IMR-90 (cell line): ENCODE data around the gene RNF149. TPM values are rescaled to one million over a fixed set of nuclear protein-coding genes. Genes with fewer than 3 reads are reported as not detected.

Experiments used
- ATAC-seq: fragments of 200-7000 bp; cut with Tn5 transposase; 2 replicates; pipeline ENCODE4 v1.9.1; 2020; ENCODE audit warnings: low read depth, mild to moderate bottlenecking, moderate library complexity
- BruUV-seq: library from RNA; stranded (reverse); fragments of 400-500 nt; replicated peaks from 2 replicates; lab custom pipeline; 2021; lab: Mats Ljungman, UMichigan
- CTCF ChIA-PET: fragments of 300-600 bp; formaldehyde crosslinking; extraction: SDS; loops from one replicate; lab custom pipeline; 2021; ENCODE audit warnings: antibody characterized with exemption; lab: Yijun Ruan, JAX
- POLR2A ChIA-PET: fragments of 300-600 bp; sonication (Branson Sonifier 250); formaldehyde crosslinking; loops from one replicate; lab custom pipeline; 2022; ENCODE audit warnings: antibody characterized with exemption; ENCODE audit not compliant: unreplicated experiment; lab: Charles Lee
- DNase-seq: peaks from one replicate; pipeline ENCODE4 v3.0.0; 2013
- H2AFZ ChIP-seq: replicated peaks from 2 replicates; pipeline ENCODE3; 2013; ENCODE audit warnings: low read length, mild to moderate bottlenecking; ENCODE audit not compliant: poor library complexity
- H2AK5ac ChIP-seq: 2 replicates; pipeline ENCODE4 v1.6.1; 2013; ENCODE audit warnings: low read depth, low read length, inconsistent platforms
- H2AK9ac ChIP-seq: replicated peaks from 2 replicates; pipeline ENCODE3; 2013; ENCODE audit warnings: mild to moderate bottlenecking, low read depth, low read length, moderate library complexity; ENCODE audit not compliant: poor library complexity
- H2BK120ac ChIP-seq: 2 replicates; pipeline ENCODE4 v1.6.1; 2013; ENCODE audit warnings: low read depth, low read length, inconsistent platforms
- H2BK15ac ChIP-seq: 3 replicates; pipeline ENCODE4 v1.6.1; 2013; ENCODE audit warnings: low read depth, low read length, inconsistent platforms
- H2BK20ac ChIP-seq: 2 replicates; pipeline ENCODE4 v1.6.1; 2013; ENCODE audit warnings: low read depth, mild to moderate bottlenecking, inconsistent platforms, low read length, moderate library complexity
- H2BK5ac ChIP-seq: 2 replicates; pipeline ENCODE4 v1.6.1; 2013; ENCODE audit warnings: mild to moderate bottlenecking, low read depth, low read length, inconsistent platforms; ENCODE audit not compliant: poor library complexity, severe bottlenecking
- H3K14ac ChIP-seq: replicated peaks from 2 replicates; pipeline ENCODE4 v1.6.1; 2013; ENCODE audit warnings: low read depth, low read length, inconsistent platforms
- H3K18ac ChIP-seq: 2 replicates; pipeline ENCODE4 v1.6.1; 2013; ENCODE audit warnings: low read depth, low read length, control low read depth
- H3K23ac ChIP-seq: 2 replicates; pipeline ENCODE4 v1.6.1; 2013; ENCODE audit warnings: low read depth, low read length, inconsistent platforms
- H3K27ac ChIP-seq: 2 replicates; pipeline ENCODE4 v1.5.1; 2013; ENCODE audit warnings: mild to moderate bottlenecking, control low read depth, low read length; ENCODE audit not compliant: insufficient read depth
- H3K27me3 ChIP-seq: 2 replicates; pipeline ENCODE4 v1.6.1; 2013; ENCODE audit warnings: low read length; ENCODE audit not compliant: control insufficient read depth, insufficient read depth
- H3K36me3 ChIP-seq: 2 replicates; pipeline ENCODE4 v1.6.1; 2013; ENCODE audit warnings: low read length, mixed read lengths; ENCODE audit not compliant: control insufficient read depth, insufficient read depth
- H3K4ac ChIP-seq: 2 replicates; pipeline ENCODE4 v1.6.1; 2013; ENCODE audit warnings: low read depth, low read length, inconsistent platforms
- H3K4me1 ChIP-seq: 2 replicates; pipeline ENCODE4 v1.6.1; 2013; ENCODE audit warnings: low read length, mixed read lengths; ENCODE audit not compliant: control insufficient read depth, insufficient read depth
- H3K4me2 ChIP-seq: 2 replicates; pipeline ENCODE4 v1.6.1; 2013; ENCODE audit warnings: low read depth, mild to moderate bottlenecking, control low read depth, low read length, moderate library complexity
- H3K4me3 ChIP-seq: 2 replicates; pipeline ENCODE4 v1.5.1; 2013; ENCODE audit warnings: low read depth, mild to moderate bottlenecking, control low read depth, low read length, moderate library complexity; ENCODE audit not compliant: insufficient read depth
- H3K56ac ChIP-seq: 2 replicates; pipeline ENCODE4 v1.6.1; 2013; ENCODE audit warnings: low read length, inconsistent platforms; ENCODE audit not compliant: insufficient read depth; ENCODE audit errors: extremely low read depth
- H3K79me1 ChIP-seq, 2 experiments: 2 replicates each; pipeline ENCODE4 v1.6.1; 2013; ENCODE audit warnings: low read length in 2 of 2, inconsistent platforms in 1 of 2, low read depth in 1 of 2
- H3K9ac ChIP-seq: 2 replicates; pipeline ENCODE4 v1.6.1; 2013; ENCODE audit warnings: low read depth, low read length, control low read depth
- H3K9me1 ChIP-seq: 2 replicates; pipeline ENCODE4 v1.6.1; 2013; ENCODE audit warnings: low read length, inconsistent platforms; ENCODE audit not compliant: insufficient read depth
- H3K9me3 ChIP-seq: 2 replicates; pipeline ENCODE4 v1.6.1; 2013; ENCODE audit warnings: low read length; ENCODE audit not compliant: control insufficient read depth, insufficient read depth
- H4K20me1 ChIP-seq: 2 replicates; pipeline ENCODE4 v1.6.1; 2013; ENCODE audit warnings: low read length, inconsistent platforms; ENCODE audit not compliant: insufficient read depth
- H4K5ac ChIP-seq: 2 replicates; pipeline ENCODE4 v1.6.1; 2013; ENCODE audit warnings: mild to moderate bottlenecking, low read depth, low read length, control low read depth
- H4K8ac ChIP-seq, 2 experiments: 2 replicates each; pipeline ENCODE4 v1.6.1; 2013; ENCODE audit warnings: low read depth in 2 of 2, low read length in 2 of 2, control low read depth in 1 of 2, inconsistent platforms in 1 of 2
- H4K91ac ChIP-seq: 2 replicates; pipeline ENCODE4 v1.6.1; 2013; ENCODE audit warnings: low read depth, low read length, inconsistent platforms; ENCODE audit not compliant: insufficient read depth
- BHLHE40 ChIP-seq: fragments of 150-350 bp; IDR thresholded peaks from 2 replicates; pipeline ENCODE4 v1.6.1; 2016; ENCODE audit warnings: mild to moderate bottlenecking, low read depth, low read length
- CEBPB ChIP-seq: IDR thresholded peaks from 2 replicates; pipeline ENCODE4 v1.6.1; 2012; ENCODE audit warnings: low read depth, low read length, improper control_type of control experiment
- CHD1 ChIP-seq: IDR thresholded peaks from 2 replicates; pipeline ENCODE4 v1.6.1; 2012; ENCODE audit warnings: low read depth, low read length, improper control_type of control experiment
- FOS ChIP-seq: fragments of 150-350 bp; IDR thresholded peaks from 2 replicates; pipeline ENCODE4 v1.6.1; 2016; ENCODE audit warnings: low read depth, low read length
- MAFK ChIP-seq: IDR thresholded peaks from 2 replicates; pipeline ENCODE4 v1.6.1; 2012; ENCODE audit warnings: low read depth, low read length, improper control_type of control experiment
- MAZ ChIP-seq: IDR thresholded peaks from 2 replicates; pipeline ENCODE4 v1.6.1; 2012; ENCODE audit warnings: low read depth, mild to moderate bottlenecking, low read length, improper control_type of control experiment, moderate library complexity, borderline replicate concordance
- MXI1 ChIP-seq: IDR thresholded peaks from 2 replicates; pipeline ENCODE4 v1.6.1; 2012; ENCODE audit warnings: low read depth, mild to moderate bottlenecking, low read length, moderate library complexity, borderline replicate concordance
- NFE2L2 ChIP-seq: fragments of 150-350 bp; IDR thresholded peaks from 2 replicates; pipeline ENCODE4 v1.6.1; 2016; ENCODE audit warnings: low read depth, mild to moderate bottlenecking, low read length
- POLR2A ChIP-seq: IDR thresholded peaks from 2 replicates; pipeline ENCODE4 v1.6.1; 2012; ENCODE audit warnings: mild to moderate bottlenecking, low read depth, low read length
- RAD21 ChIP-seq: IDR thresholded peaks from 2 replicates; pipeline ENCODE4 v1.6.1; 2012; ENCODE audit warnings: low read length, improper control_type of control experiment
- RCOR1 ChIP-seq: IDR thresholded peaks from 2 replicates; pipeline ENCODE4 v1.6.1; 2012; ENCODE audit warnings: mild to moderate bottlenecking, low read length, improper control_type of control experiment; ENCODE audit not compliant: insufficient replicate concordance
- RFX5 ChIP-seq: IDR thresholded peaks from 2 replicates; pipeline ENCODE4 v1.8.0; 2012; ENCODE audit warnings: low read depth, mild to moderate bottlenecking, low read length, moderate library complexity
- SMC3 ChIP-seq: fragments of 150-350 bp; IDR thresholded peaks from 2 replicates; pipeline ENCODE4 v1.6.1; 2016; ENCODE audit warnings: low read depth, mild to moderate bottlenecking, antibody characterized with exemption, low read length, moderate library complexity
- WGBS, 2 experiments: methylation state at CpG; one replicate each; pipeline versions ENCODE4 v1.1.5 to v1.1.7; 2013; ENCODE audit warnings: missing lambda C conversion rate in 2 of 2; ENCODE audit not compliant: insufficient read length in 1 of 2; ENCODE audit errors: extremely low coverage in 2 of 2; 5-methylcytosine and 5-hydroxymethylcytosine counted together
- dilution Hi-C: fragments of 300-500 bp; cut with HindIII; formaldehyde crosslinking; loops from one replicate; pipeline ENCODE4 v1.14.3; 2018; ENCODE audit warnings: low sequenced_read_pairs; ENCODE audit not compliant: unreplicated experiment
- in situ Hi-C: fragments of 300-500 bp; cut with MboI; formaldehyde crosslinking; loops from 3 replicates; pipeline ENCODE4 v1.14.3; 2019; ENCODE audit warnings: low sequenced_read_pairs, inconsistent platforms, mixed read lengths
- intact Hi-C: fragments of 100-400 bp; cut with micrococcal nuclease; formaldehyde crosslinking; loops from 2 replicates; pipeline ENCODE4 v1.10.0; 2022
- polyA plus RNA-seq, 3 experiments: library from polyadenylated mRNA; depleted of rRNA; stranded (reverse); fragments of >200 nt; gene quantifications; 2 replicates each; pipeline ENCODE4 v1.2.3, GENCODE V29; 2012; ENCODE audit warnings: low replicate concordance in 1 of 3
- total RNA-seq: library from RNA; depleted of rRNA; stranded (reverse); fragments of >200 nt; gene quantifications from 2 replicates; pipeline ENCODE4 v1.2.3, GENCODE V29; 2012
- TF ChIP-seq, protein P1 (sequence below): conservative IDR thresholded peaks from 2 replicates; pipeline ENCODE4 v1.5.1; 2012; ENCODE audit warnings: mild to moderate bottlenecking, low read depth, low read length, improper control_type of control experiment
- TF ChIP-seq, protein P2 (sequence below): fragments of 150-350 bp; IDR thresholded peaks from 2 replicates; pipeline ENCODE4 v1.6.1; 2017; ENCODE audit warnings: mild to moderate bottlenecking, antibody characterized with exemption, low read length, low read depth
- TF ChIP-seq, protein P3 (sequence below): fragments of 150-350 bp; IDR thresholded peaks from 2 replicates; pipeline ENCODE4 v1.6.1; 2016; ENCODE audit warnings: low read depth, mild to moderate bottlenecking, low read length, moderate library complexity, borderline replicate concordance

Gene RNF149
- total and polyA plus RNA-seq, 2 of the 4 experiments (the other 2 are of a cell fraction) = 14.5 to 18.6 TPM

- Histone ChIP-seq H3K9me1 (peaks cover 15% of the 10 kb centered on the region), H4K91ac (peak overlapping the region; percentile 71; the same call in 1 of the 2 replicates), H2AK5ac (peak overlapping the region; percentile 79), H3K27ac (peak overlapping the region; percentile 78), H4K20me1 (peaks cover 43% of the 10 kb centered on the region), H3K4ac (peak overlapping the region; percentile 66), H3K36me3 (no peaks in the 10 kb centered on the region), H2BK120ac (0 out of 2 replicates have a peak overlapping the region, but pooled peaks have one; percentile 21), H3K56ac (no peak overlapping the region; the same call in 1 of the 2 replicates), H3K9me3 (no peaks in the 10 kb centered on the region), H3K4me3 (peak overlapping the region; percentile 86), H3K14ac (peak overlapping the region; percentile 92), H3K23ac (peak overlapping the region; percentile 97; the same call in 1 of the 2 replicates), H3K27me3 (no peaks in the 10 kb centered on the region), H3K4me1 (peaks cover 12% of the 10 kb centered on the region), H2BK5ac (peak overlapping the region; percentile 77), H3K18ac (peak overlapping the region; percentile 10; the same call in 1 of the 2 replicates), H2BK20ac (no peak overlapping the region), H3K79me1 (peaks cover 15 to 51% of the 10 kb centered on the region in 2 experiments), H4K5ac (peak overlapping the region; percentile 55; the same call in 1 of the 2 replicates), H3K4me2 (peak overlapping the region; percentile 99), H2AK9ac (peak overlapping the region; percentile 97), H2AFZ (peak overlapping the region; percentile 98), H4K8ac (peak overlapping the region; percentile 78 to 94; a peak in 3 of 4 replicates), H2BK15ac (no peak overlapping the region), H3K9ac (peak overlapping the region; percentile 85)
- in situ Hi-C loops (no loop called here), intact Hi-C loops (no loop called here), dilution Hi-C loops (no loop called here)
- WGBS, 2 experiments = 0% methylated on average over 27 of the region's 57 CpGs; no CpG with 5 or more reads in 1 of the 2 experiments
- POLR2A ChIA-PET = no interaction called here
- TF ChIP-seq NFE2L2 = no peak
- no peak for TF ChIP-seq MXI1
- no peak for TF ChIP-seq SMC3
- TF ChIP-seq MAFK = no peak
- TF ChIP-seq, protein P1, sequence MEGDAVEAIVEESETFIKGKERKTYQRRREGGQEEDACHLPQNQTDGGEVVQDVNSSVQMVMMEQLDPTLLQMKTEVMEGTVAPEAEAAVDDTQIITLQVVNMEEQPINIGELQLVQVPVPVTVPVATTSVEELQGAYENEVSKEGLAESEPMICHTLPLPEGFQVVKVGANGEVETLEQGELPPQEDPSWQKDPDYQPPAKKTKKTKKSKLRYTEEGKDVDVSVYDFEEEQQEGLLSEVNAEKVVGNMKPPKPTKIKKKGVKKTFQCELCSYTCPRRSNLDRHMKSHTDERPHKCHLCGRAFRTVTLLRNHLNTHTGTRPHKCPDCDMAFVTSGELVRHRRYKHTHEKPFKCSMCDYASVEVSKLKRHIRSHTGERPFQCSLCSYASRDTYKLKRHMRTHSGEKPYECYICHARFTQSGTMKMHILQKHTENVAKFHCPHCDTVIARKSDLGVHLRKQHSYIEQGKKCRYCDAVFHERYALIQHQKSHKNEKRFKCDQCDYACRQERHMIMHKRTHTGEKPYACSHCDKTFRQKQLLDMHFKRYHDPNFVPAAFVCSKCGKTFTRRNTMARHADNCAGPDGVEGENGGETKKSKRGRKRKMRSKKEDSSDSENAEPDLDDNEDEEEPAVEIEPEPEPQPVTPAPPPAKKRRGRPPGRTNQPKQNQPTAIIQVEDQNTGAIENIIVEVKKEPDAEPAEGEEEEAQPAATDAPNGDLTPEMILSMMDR = no peak
- no peak for TF ChIP-seq MAZ
- no peak for TF ChIP-seq POLR2A
- TF ChIP-seq RCOR1 = no peak
- no peak for TF ChIP-seq BHLHE40
- no peak for TF ChIP-seq CHD1
- TF ChIP-seq, protein P2, sequence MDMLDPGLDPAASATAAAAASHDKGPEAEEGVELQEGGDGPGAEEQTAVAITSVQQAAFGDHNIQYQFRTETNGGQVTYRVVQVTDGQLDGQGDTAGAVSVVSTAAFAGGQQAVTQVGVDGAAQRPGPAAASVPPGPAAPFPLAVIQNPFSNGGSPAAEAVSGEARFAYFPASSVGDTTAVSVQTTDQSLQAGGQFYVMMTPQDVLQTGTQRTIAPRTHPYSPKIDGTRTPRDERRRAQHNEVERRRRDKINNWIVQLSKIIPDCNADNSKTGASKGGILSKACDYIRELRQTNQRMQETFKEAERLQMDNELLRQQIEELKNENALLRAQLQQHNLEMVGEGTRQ = no peak
- no peak for TF ChIP-seq FOS
- no peak for TF ChIP-seq RFX5
- no peak for TF ChIP-seq CEBPB
- TF ChIP-seq RAD21 = no peak
- TF ChIP-seq, protein P3, sequence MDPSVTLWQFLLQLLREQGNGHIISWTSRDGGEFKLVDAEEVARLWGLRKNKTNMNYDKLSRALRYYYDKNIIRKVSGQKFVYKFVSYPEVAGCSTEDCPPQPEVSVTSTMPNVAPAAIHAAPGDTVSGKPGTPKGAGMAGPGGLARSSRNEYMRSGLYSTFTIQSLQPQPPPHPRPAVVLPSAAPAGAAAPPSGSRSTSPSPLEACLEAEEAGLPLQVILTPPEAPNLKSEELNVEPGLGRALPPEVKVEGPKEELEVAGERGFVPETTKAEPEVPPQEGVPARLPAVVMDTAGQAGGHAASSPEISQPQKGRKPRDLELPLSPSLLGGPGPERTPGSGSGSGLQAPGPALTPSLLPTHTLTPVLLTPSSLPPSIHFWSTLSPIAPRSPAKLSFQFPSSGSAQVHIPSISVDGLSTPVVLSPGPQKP = no peak
- CTCF ChIA-PET = interaction anchor here (0.5 kb wide), 1 partner anchor 125 kb away, joined by 3 read pairs; no protein-coding TSS in a partner anchor
- no TSS peak for BruUV-seq
- ATAC-seq = peak; percentile 21
- DNase-seq = no peak
These were observed 510 bp downstream of the RNF149 start for GRCh38 chr2:101307950-101308431.
